AG09309 (cell line): ENCODE measurements around the gene ACER2.
"Not testable (repeated sequence)": the region's sequence is repeated elsewhere in the genome, so short reads cannot be mapped to it uniquely, and the experiment has no call there.

Source experiments
- DNase-seq: peaks from one replicate; pipeline ENCODE4 v3.0.0-alpha.2; 2010; ENCODE audit warnings: low read depth
- H3K4me3 ChIP-seq: 2 replicates; pipeline ENCODE4 v1.5.1; 2011; ENCODE audit warnings: mild to moderate bottlenecking, low read depth, low read length, moderate library complexity; ENCODE audit not compliant: control insufficient read depth
- CTCF ChIP-seq: IDR thresholded peaks from 2 replicates; pipeline ENCODE4 v1.5.1; 2011; ENCODE audit warnings: mild to moderate bottlenecking, low read depth, low read length, inconsistent platforms; ENCODE audit not compliant: insufficient read depth, control insufficient read depth; ENCODE audit errors: missing control alignments

Gene ACER2

DNA sequence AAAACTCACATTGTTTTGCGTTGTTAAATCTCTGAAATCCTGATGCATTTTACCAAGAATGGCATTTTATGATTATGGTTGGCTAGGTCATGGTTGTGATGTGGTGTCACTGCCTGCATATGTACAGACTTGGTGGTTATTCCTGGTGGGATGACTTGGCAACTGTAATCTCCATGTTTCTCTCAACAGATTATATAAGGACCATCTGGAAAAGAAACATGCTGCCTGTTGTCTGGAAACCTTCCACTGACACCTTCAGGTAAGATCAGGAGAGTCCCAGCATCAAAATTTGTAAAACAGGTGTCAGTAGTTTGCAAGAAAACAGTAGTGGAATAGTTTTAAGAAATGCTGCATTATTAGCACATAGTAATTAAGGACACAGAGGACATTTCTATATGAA is 3.0 kb upstream of the ACER2 start:
- no peak for DNase-seq
- TF ChIP-seq CTCF: no peak
- H3K4me3 ChIP-seq: no peak overlapping the region

DNA sequence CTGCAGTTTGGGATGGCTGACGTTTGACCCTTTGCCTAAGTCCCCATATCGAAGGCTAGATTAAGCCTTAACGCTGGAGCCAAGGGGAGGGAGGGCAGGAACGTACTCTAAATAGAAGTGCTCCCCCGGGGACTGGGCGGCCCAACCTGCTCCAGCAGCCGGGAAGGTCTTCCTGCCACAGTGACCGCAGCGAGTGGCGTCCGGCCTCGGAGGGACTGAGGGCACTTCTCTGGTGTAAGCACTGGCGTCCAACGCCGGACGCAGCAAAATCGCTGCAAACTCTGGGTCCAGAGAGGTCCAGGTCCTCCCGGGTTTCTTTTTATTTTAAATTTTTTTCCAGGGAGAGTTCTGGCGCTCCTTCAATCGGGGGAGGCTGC is 505 bp upstream of the ACER2 start:
- peak overlapping the region; percentile 78 for H3K4me3 ChIP-seq
- TF ChIP-seq CTCF: no peak
- no peak for DNase-seq

GRCh38 chr9:19409401-19410194 is 789 bp downstream of the ACER2 start:
- TF ChIP-seq CTCF: no peak
- DNase-seq: no peak
- H3K4me3 ChIP-seq: peak overlapping the region; percentile 78

DNA sequence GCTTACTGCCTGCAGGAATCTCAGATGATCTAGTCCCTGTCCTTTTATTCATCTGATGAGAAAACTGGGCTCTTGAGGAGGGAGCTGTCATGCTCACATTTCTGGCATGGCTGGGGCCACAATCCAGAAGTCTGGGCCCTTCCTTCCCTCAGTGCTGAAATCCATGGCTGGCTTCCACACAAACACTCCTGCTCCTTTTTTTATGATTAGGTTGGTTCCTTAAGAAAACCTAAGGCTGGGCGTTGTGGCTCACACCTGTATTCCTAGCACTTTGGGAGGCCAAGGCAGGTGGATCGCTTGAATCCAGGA is 1.3 kb downstream of the ACER2 start:
- no peak for TF ChIP-seq CTCF
- DNase-seq: no peak
- H3K4me3 ChIP-seq: no peak overlapping the region; the same call in 1 of the 2 replicates

- H3K4me3 ChIP-seq: no peak overlapping the region
- DNase-seq: no peak
- TF ChIP-seq CTCF: no peak
Measured at GRCh38 chr9:19410594-19410993, 1.8 kb downstream of the ACER2 start.

DNA sequence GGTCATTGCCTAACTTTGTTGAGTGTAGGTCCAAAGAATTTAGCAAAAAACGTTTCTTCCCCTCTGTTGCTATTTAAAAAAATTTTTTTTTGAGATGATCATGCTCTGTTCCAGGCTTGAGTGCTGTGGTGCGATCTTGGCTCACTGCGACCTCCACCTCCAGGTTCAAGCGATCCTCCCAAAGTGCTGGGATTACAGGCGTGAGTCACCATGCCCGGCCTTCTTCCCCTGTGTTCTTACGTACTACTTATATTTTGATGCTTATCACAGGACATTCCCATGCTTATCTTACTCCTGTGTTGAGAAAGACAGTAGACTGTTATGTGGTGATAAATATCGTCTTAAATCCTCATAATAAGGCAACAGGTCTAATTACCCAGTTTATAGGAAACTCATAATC is 2.5 kb downstream of the ACER2 start:
- no peak for TF ChIP-seq CTCF

GRCh38 chr9:19413456-19413855 is 4.6 kb downstream of the ACER2 start:
- not testable (repeated sequence) for DNase-seq

More for the DNA sequence above, 2.5 kb downstream of the ACER2 start:
- no peak for DNase-seq
- no peak overlapping the region for H3K4me3 ChIP-seq

More at GRCh38 chr9:19413456-19413855, 4.6 kb downstream of the ACER2 start:
- H3K4me3 ChIP-seq: not testable (repeated sequence)
